Measurements from ENCODE around the gene STN1.

Gene STN1

DNA sequence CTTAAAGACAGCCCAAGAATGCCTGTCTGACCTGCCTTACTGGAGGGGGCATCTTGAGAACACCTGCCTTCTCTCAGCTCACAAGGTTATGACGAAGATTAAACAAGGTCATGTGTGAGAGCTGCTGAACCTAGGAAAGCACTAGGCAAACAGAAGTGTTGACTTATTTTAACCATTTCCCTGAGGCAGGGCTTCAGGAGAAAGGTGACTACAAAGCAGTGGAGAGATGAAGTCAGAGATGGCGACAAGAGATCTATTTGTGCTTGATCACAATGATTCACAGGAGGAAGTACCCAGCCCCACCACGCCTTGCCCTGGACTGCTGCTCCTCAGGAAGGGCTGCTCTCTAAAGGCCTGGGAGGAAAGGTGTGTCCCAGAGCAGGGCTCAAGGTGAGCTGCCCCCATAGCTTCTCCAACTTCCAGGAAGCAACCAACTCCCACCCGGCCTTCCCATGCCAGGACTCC, 27.8 kb downstream of the STN1 start:
- Histone ChIP-seq H3K4me3 (ENCODE audit: low read length) (no peak overlapping the region), H3K27ac (ENCODE audit: low read length) (no peak overlapping the region), H3K9ac (ENCODE audit: low read length) (no peak overlapping the region), H3K4me1 (ENCODE audit: control insufficient read depth, low read depth, low read length) (no peaks in the 10 kb centered on the region), H3K27me3 (ENCODE audit: control insufficient read depth, insufficient read depth, low read length) (no peaks in the 10 kb centered on the region), H3K36me3 (ENCODE audit: control insufficient read depth, low read depth, low read length) (no peaks in the 10 kb centered on the region), H3K9me3 (ENCODE audit: control insufficient read depth, low read depth, low read length) (no peaks in the 10 kb centered on the region)

GRCh38 chr10:103889121-103889720, 28.8 kb downstream of the STN1 start:
- H3K9me3 ChIP-seq (ENCODE audit: control insufficient read depth, low read depth, low read length) = no peaks in the 10 kb centered on the region
- no peaks in the 10 kb centered on the region for H3K4me1 ChIP-seq (ENCODE audit: control insufficient read depth, low read depth, low read length)
- H3K27me3 ChIP-seq (ENCODE audit: control insufficient read depth, insufficient read depth, low read length) = no peaks in the 10 kb centered on the region
- H3K27ac ChIP-seq (ENCODE audit: low read length) = no peak overlapping the region
- H3K4me3 ChIP-seq (ENCODE audit: low read length) = no peak overlapping the region
- H3K36me3 ChIP-seq (ENCODE audit: control insufficient read depth, low read depth, low read length) = no peaks in the 10 kb centered on the region
- H3K9ac ChIP-seq (ENCODE audit: low read length) = no peak overlapping the region

DNA sequence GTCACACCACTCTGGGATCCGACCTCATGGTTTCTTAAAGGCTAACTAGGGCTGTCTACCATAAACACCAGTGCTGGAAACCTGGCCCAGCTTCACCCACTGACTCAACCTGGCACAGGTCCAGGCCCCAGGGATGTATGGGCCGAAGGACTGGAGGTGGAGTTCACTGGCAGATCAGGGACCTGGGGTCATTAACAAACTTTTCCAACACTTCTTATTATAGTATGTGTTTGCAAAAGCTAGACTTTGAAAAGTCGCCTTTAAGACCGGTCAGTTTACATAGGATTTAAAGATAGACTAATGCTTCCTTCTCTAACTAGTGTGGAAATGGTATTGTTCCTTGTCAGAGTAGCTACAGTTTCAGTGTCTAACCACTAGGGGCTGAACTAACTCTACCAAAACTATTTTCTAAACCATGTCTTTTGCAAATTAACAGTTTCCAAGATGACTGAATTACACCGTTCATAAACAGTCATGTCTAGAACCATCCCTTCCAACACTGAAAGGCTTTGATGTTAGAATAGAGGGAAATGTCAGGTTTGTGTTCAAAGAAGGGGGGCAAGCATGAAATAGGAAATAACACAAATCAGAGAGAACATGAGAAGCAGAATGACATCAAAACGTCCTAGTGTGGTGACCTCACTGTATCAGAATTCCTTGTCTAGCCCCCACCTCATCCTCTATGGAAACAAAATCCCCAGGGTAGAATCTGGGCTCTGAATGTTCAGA, 29.7 kb downstream of the STN1 start:
- Histone ChIP-seq H3K27ac (ENCODE audit: low read length) (no peak overlapping the region), H3K9me3 (ENCODE audit: control insufficient read depth, low read depth, low read length) (no peaks in the 10 kb centered on the region), H3K4me1 (ENCODE audit: control insufficient read depth, low read depth, low read length) (no peaks in the 10 kb centered on the region), H3K9ac (ENCODE audit: low read length) (no peak overlapping the region), H3K27me3 (ENCODE audit: control insufficient read depth, insufficient read depth, low read length) (no peaks in the 10 kb centered on the region), H3K36me3 (ENCODE audit: control insufficient read depth, low read depth, low read length) (no peaks in the 10 kb centered on the region), H3K4me3 (ENCODE audit: low read length) (no peak overlapping the region)

DNA sequence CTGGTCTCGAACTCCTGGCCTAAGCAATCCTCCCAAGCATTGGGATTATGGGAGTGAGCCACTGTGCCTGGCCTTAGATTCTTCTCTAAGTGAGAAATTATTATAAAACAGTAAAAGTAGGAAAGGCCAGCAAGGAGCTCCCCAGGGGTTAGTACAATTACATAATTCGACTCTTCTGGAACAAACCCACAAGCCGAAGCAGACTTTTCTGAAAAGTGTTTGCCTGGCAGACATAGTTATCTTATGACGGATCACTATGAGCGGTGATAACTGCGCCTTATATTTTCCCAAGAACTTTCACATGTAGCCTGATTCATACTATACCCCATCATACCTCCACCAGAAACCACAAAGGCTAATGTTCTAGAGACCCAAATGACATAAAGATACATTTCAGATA, 32.4 kb downstream of the STN1 start:
- Histone ChIP-seq H3K9me3 (ENCODE audit: control insufficient read depth, low read depth, low read length) (no peaks in the 10 kb centered on the region), H3K4me1 (ENCODE audit: control insufficient read depth, low read depth, low read length) (no peaks in the 10 kb centered on the region), H3K4me3 (ENCODE audit: low read length) (no peak overlapping the region), H3K9ac (ENCODE audit: low read length) (no peak overlapping the region), H3K27me3 (ENCODE audit: control insufficient read depth, insufficient read depth, low read length) (no peaks in the 10 kb centered on the region), H3K27ac (ENCODE audit: low read length) (no peak overlapping the region), H3K36me3 (ENCODE audit: control insufficient read depth, low read depth, low read length) (no peaks in the 10 kb centered on the region)

- Histone ChIP-seq H3K9me3 (ENCODE audit: control insufficient read depth, low read depth, low read length) (no peaks in the 10 kb centered on the region), H3K4me3 (ENCODE audit: low read length) (no peak overlapping the region), H3K27ac (ENCODE audit: low read length) (no peak overlapping the region), H3K4me1 (ENCODE audit: control insufficient read depth, low read depth, low read length) (no peaks in the 10 kb centered on the region), H3K27me3 (ENCODE audit: control insufficient read depth, insufficient read depth, low read length) (no peaks in the 10 kb centered on the region), H3K9ac (ENCODE audit: low read length) (no peak overlapping the region), H3K36me3 (ENCODE audit: control insufficient read depth, low read depth, low read length) (no peaks in the 10 kb centered on the region)
Observed at GRCh38 chr10:103884681-103885139, 33.3 kb downstream of the STN1 start.

DNA sequence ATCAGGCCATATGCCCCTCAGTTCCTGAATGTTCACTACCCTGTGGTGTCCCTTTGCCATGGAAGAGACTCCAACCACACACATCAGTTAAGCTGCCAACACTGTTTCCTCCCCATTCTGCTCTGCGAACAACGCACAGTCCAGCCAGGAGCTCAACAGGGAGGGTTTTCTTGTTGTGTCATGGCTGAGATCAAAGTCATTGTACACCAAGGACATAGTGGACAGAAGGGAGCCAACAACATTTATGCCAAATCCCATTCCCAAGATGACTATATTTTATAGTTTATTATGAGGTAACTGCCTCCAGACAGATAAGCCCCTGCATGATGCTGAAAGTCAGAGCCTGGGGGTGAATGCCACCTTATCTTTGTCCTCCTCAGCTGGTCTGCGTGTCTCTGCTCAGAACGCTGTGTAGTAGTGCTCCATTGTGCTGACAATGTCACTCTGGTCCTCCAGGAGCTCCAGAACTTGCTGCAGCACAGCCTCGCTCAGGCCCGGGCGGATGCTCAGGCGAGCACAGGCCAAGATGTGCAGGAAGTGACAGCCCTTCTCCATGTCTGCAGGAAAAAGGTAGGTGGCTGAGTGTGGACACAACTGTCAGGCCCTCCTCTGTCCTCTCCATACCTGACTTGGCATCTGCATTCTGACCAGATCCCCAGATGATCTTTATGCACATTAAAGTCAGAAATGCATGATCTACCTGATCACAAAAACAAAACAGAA, 35.5 kb downstream of the STN1 start:
- Histone ChIP-seq H3K9ac (ENCODE audit: low read length) (no peak overlapping the region), H3K36me3 (ENCODE audit: control insufficient read depth, low read depth, low read length) (no peaks in the 10 kb centered on the region), H3K9me3 (ENCODE audit: control insufficient read depth, low read depth, low read length) (no peaks in the 10 kb centered on the region), H3K4me3 (ENCODE audit: low read length) (no peak overlapping the region), H3K27ac (ENCODE audit: low read length) (no peak overlapping the region), H3K4me1 (ENCODE audit: control insufficient read depth, low read depth, low read length) (no peaks in the 10 kb centered on the region), H3K27me3 (ENCODE audit: control insufficient read depth, insufficient read depth, low read length) (no peaks in the 10 kb centered on the region)

- no peak overlapping the region for H3K27ac ChIP-seq (ENCODE audit: low read length)
- no peaks in the 10 kb centered on the region for H3K4me1 ChIP-seq (ENCODE audit: control insufficient read depth, low read depth, low read length)
- no peaks in the 10 kb centered on the region for H3K27me3 ChIP-seq (ENCODE audit: control insufficient read depth, insufficient read depth, low read length)
- no peaks in the 10 kb centered on the region for H3K9me3 ChIP-seq (ENCODE audit: control insufficient read depth, low read depth, low read length)
- no peaks in the 10 kb centered on the region for H3K36me3 ChIP-seq (ENCODE audit: control insufficient read depth, low read depth, low read length)
- no peak overlapping the region for H3K9ac ChIP-seq (ENCODE audit: low read length)
- H3K4me3 ChIP-seq (ENCODE audit: low read length) = no peak overlapping the region
Observed at GRCh38 chr10:103881416-103882284, 36.3 kb downstream of the STN1 start.

DNA sequence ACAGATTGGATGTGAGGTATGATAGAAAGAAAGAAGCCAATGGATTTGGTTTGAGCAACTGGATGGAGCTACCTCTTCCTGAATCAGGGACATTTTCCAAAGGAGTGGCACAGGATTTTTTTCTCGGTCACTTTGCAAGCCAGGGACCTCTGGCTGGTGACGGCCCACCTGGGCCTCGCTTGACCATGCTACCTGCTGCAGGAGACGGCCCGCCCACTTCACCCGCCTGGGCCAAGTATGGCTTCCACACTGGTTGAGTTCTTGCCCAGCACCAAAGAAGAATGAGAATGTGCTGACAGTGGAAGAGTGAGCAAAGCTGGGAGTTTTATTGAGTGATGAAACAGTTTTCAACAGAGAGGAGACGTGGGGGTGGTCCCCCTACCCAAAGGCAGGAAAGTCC, 38.2 kb downstream of the STN1 start:
- H3K4me1 ChIP-seq (ENCODE audit: control insufficient read depth, low read depth, low read length) = no peaks in the 10 kb centered on the region
- H3K27ac ChIP-seq (ENCODE audit: low read length) = no peak overlapping the region
- no peak overlapping the region for H3K4me3 ChIP-seq (ENCODE audit: low read length)
- H3K9me3 ChIP-seq (ENCODE audit: control insufficient read depth, low read depth, low read length) = no peaks in the 10 kb centered on the region
- no peaks in the 10 kb centered on the region for H3K27me3 ChIP-seq (ENCODE audit: control insufficient read depth, insufficient read depth, low read length)
- H3K9ac ChIP-seq (ENCODE audit: low read length) = no peak overlapping the region
- no peaks in the 10 kb centered on the region for H3K36me3 ChIP-seq (ENCODE audit: control insufficient read depth, low read depth, low read length)

DNA sequence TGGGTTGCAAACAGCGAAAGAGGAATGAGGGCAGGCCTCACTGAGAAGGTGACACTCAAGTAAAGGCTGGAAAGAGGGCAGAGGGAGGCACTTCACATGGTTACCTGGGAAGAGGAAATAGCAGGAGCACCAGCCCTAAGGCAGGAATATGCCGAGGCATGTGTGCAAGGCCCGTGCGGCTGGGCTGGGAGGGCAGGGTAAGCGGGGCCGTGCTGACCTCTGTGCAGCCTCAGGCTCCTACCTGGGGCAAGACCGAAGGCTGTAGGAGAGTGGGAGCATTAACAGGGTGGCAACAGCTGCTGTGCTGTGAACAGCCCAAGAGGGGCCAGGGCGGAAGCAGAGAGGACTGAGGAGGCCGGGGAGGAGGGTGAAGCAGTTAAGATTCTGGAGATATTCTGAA, 38.6 kb downstream of the STN1 start:
- H3K4me3 ChIP-seq (ENCODE audit: low read length) = no peak overlapping the region
- H3K9ac ChIP-seq (ENCODE audit: low read length) = no peak overlapping the region
- no peaks in the 10 kb centered on the region for H3K4me1 ChIP-seq (ENCODE audit: control insufficient read depth, low read depth, low read length)
- no peaks in the 10 kb centered on the region for H3K9me3 ChIP-seq (ENCODE audit: control insufficient read depth, low read depth, low read length)
- H3K27ac ChIP-seq (ENCODE audit: low read length) = no peak overlapping the region
- no peaks in the 10 kb centered on the region for H3K36me3 ChIP-seq (ENCODE audit: control insufficient read depth, low read depth, low read length)
- H3K27me3 ChIP-seq (ENCODE audit: control insufficient read depth, insufficient read depth, low read length) = no peaks in the 10 kb centered on the region

GRCh38 chr10:103877861-103878260, 40.1 kb downstream of the STN1 start:
- Histone ChIP-seq H3K27me3 (ENCODE audit: control insufficient read depth, insufficient read depth, low read length) (no peaks in the 10 kb centered on the region), H3K9ac (ENCODE audit: low read length) (no peak overlapping the region), H3K27ac (ENCODE audit: low read length) (no peak overlapping the region), H3K4me1 (ENCODE audit: control insufficient read depth, low read depth, low read length) (no peaks in the 10 kb centered on the region), H3K36me3 (ENCODE audit: control insufficient read depth, low read depth, low read length) (no peaks in the 10 kb centered on the region), H3K4me3 (ENCODE audit: low read length) (no peak overlapping the region), H3K9me3 (ENCODE audit: control insufficient read depth, low read depth, low read length) (no peaks in the 10 kb centered on the region)

DNA sequence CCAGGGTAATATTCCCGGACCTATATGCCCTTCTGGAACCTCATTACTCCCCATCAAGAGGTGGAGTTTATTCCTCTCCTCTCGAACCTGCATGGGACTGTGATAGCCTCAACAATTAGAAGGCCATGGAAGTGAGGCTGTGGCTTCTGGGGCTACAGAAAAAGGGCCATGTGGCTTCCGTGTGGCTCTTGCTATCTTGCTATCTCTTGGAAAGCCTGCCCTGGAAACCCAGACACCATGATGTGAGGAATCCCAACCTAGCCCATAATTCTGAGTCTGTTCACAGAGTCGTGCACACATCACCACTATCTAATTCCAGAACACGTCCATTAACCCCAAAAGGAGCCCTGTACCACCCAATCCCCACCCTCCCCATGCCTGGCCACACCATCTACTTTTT, 41.8 kb downstream of the STN1 start:
- Histone ChIP-seq H3K27ac (ENCODE audit: low read length) (no peak overlapping the region), H3K4me1 (ENCODE audit: control insufficient read depth, low read depth, low read length) (no peaks in the 10 kb centered on the region), H3K4me3 (ENCODE audit: low read length) (no peak overlapping the region), H3K27me3 (ENCODE audit: control insufficient read depth, insufficient read depth, low read length) (no peaks in the 10 kb centered on the region), H3K9ac (ENCODE audit: low read length) (no peak overlapping the region), H3K36me3 (ENCODE audit: control insufficient read depth, low read depth, low read length) (no peaks in the 10 kb centered on the region), H3K9me3 (ENCODE audit: control insufficient read depth, low read depth, low read length) (no peaks in the 10 kb centered on the region)

All from iPS-18a (cell line).